ENCODE data around the gene DNAJB6.

Gene DNAJB6

GRCh38 chr7:157386979-157387800 is 50.4 kb downstream of the DNAJB6 start:
- peak; percentile 89 for TF ChIP-seq CTCF (IDR thresholded peaks at IDR 0.05; ENCODE audit: low read depth, low read length, missing control alignments)
- no peak overlapping the region for H3K4me3 ChIP-seq (replicated peaks; ENCODE audit: low read depth, low read length)
- peak; percentile 78 for DNase-seq (ENCODE audit: extremely low read depth, low read depth)

GRCh38 chr7:157388301-157388700 is 51.5 kb downstream of the DNAJB6 start:
- TF ChIP-seq CTCF (IDR thresholded peaks at IDR 0.05; ENCODE audit: low read depth, low read length, missing control alignments), result no peak

GRCh38 chr7:157389951-157390730 is 53.3 kb downstream of the DNAJB6 start:
- no peak for TF ChIP-seq CTCF (IDR thresholded peaks at IDR 0.05; ENCODE audit: low read depth, low read length, missing control alignments)
- H3K4me3 ChIP-seq (replicated peaks; ENCODE audit: low read depth, low read length), result no peak overlapping the region
- DNase-seq (ENCODE audit: extremely low read depth, low read depth), result no peak

More at GRCh38 chr7:157388301-157388700, 51.5 kb downstream of the DNAJB6 start:
- no peak for DNase-seq (ENCODE audit: extremely low read depth, low read depth)
- H3K4me3 ChIP-seq (replicated peaks; ENCODE audit: low read depth, low read length), result no peak overlapping the region

- H3K4me3 ChIP-seq (replicated peaks; ENCODE audit: low read depth, low read length), result no peak overlapping the region
- no peak for DNase-seq (ENCODE audit: extremely low read depth, low read depth)
- no peak for TF ChIP-seq CTCF (IDR thresholded peaks at IDR 0.05; ENCODE audit: low read depth, low read length, missing control alignments)
Observed at GRCh38 chr7:157391036-157391710, 54.4 kb downstream of the DNAJB6 start.

GRCh38 chr7:157392256-157393037 is 55.6 kb downstream of the DNAJB6 start:
- no peak overlapping the region for H3K4me3 ChIP-seq (replicated peaks; ENCODE audit: low read depth, low read length)
- no peak for DNase-seq (ENCODE audit: extremely low read depth, low read depth)
- no peak for TF ChIP-seq CTCF (IDR thresholded peaks at IDR 0.05; ENCODE audit: low read depth, low read length, missing control alignments)

Measured in HFF-Myc (cell line).